GM12878 (cell line): Measurements from ENCODE around the gene EEF1A1. TPM values are rescaled to one million over a fixed set of nuclear protein-coding genes. Genes with fewer than 3 reads are reported as not detected.

Experiments used
- BHLHE40 ChIP-seq, 2 experiments: fragments of 450-650 bp in 1 of 2; IDR thresholded peaks; 2 replicates each; pipeline ENCODE4 v1.6.1; 2011 to 2017; ENCODE audit warnings: low read depth in 2 of 2, borderline replicate concordance in 1 of 2, improper control_type of control experiment in 1 of 2, low read length in 1 of 2, mild to moderate bottlenecking in 1 of 2
- CREM ChIP-seq: IDR thresholded peaks from 2 replicates; pipeline ENCODE4 v1.6.1; 2014; ENCODE audit warnings: antibody characterized with exemption, low read depth
- GATAD2B ChIP-seq: fragments of 450-650 bp; conservative IDR thresholded peaks from 2 replicates; pipeline ENCODE4 v1.6.1; 2017; ENCODE audit warnings: low read depth, mild to moderate bottlenecking, moderate library complexity
- KLF5 ChIP-seq: fragments of 450-650 bp; IDR thresholded peaks from 2 replicates; pipeline ENCODE4 v1.6.1; 2014; ENCODE audit warnings: mild to moderate bottlenecking; ENCODE audit not compliant: partially characterized antibody
- NBN ChIP-seq: fragments of 450-650 bp; IDR thresholded peaks from 2 replicates; pipeline ENCODE4 v1.6.1; 2016
- RB1 ChIP-seq: fragments of 450-650 bp; formaldehyde crosslinking; IDR thresholded peaks from 2 replicates; pipeline ENCODE4 v1.6.1; 2017; ENCODE audit warnings: mild to moderate bottlenecking, borderline replicate concordance
- RUNX3 ChIP-seq: IDR thresholded peaks from 2 replicates; pipeline ENCODE4 v1.6.1; 2012; ENCODE audit warnings: low read length, inconsistent platforms
- ZNF217 ChIP-seq: fragments of 450-650 bp; IDR thresholded peaks from 2 replicates; pipeline ENCODE4 v1.6.1; 2017; ENCODE audit warnings: antibody characterized with exemption, mild to moderate bottlenecking
- polyA plus RNA-seq, 11 experiments: library from polyadenylated mRNA; depleted of rRNA in 4 of 11; unstranded in 6 of 11; stranded (reverse) in 5 of 11; fragments of >200 nt; fragmentation: Nextera tagmentation in 4 of 11; fragmentation: Illumina TruSeq in 1 of 11; extraction: Ambion mirVana in 4 of 11; extraction: Trizol in 1 of 11; gene quantifications; 1 replicate in 1 of 11; 2 replicates in 10 of 11; pipeline versions ENCODE4 v1.2.1 to v1.2.3, GENCODE V29; 2011 to 2016; ENCODE audit warnings: inconsistent platforms in 2 of 11, missing spikeins in 2 of 11, low read depth in 1 of 11
- small RNA-seq: library from RNA; depleted of rRNA; stranded (forward); fragments of <200 nt; gene quantifications from one replicate; pipeline ENCODE3, GENCODE V24; 2014
- total RNA-seq, 4 experiments: library from RNA; depleted of rRNA in 3 of 4; stranded (reverse); fragments of >200 nt in 3 of 4; fragmentation: Illumina TruSeq in 1 of 4; extraction: Trizol in 1 of 4; gene quantifications; 2 replicates each; pipeline versions ENCODE4 v1.2.1 to v1.2.3, GENCODE V29; 2013 to 2021
- TF ChIP-seq, protein P1 (sequence below): IDR thresholded peaks from 2 replicates; pipeline ENCODE4 v1.6.1; 2012; ENCODE audit warnings: improper control_type of control experiment, low read depth, low read length; ENCODE audit not compliant: insufficient replicate concordance
- TF ChIP-seq, protein P2 (sequence below): IDR thresholded peaks from 2 replicates; pipeline ENCODE4 v1.6.1; 2012; ENCODE audit warnings: low read depth, low read length, improper control_type of control experiment
- TF ChIP-seq, protein P3 (sequence below): fragments of 150-350 bp; IDR thresholded peaks from 2 replicates; pipeline ENCODE4 v1.6.1; 2014; ENCODE audit warnings: mild to moderate bottlenecking, low read depth, low read length

The EEF1A1 gene
- total and polyA plus RNA-seq, 10 of the 15 experiments (the other 5 are each of a cell fraction or from before 2014, with no cell fraction given) = 4,214 to 18,090 (median 14,132) TPM

DNA sequence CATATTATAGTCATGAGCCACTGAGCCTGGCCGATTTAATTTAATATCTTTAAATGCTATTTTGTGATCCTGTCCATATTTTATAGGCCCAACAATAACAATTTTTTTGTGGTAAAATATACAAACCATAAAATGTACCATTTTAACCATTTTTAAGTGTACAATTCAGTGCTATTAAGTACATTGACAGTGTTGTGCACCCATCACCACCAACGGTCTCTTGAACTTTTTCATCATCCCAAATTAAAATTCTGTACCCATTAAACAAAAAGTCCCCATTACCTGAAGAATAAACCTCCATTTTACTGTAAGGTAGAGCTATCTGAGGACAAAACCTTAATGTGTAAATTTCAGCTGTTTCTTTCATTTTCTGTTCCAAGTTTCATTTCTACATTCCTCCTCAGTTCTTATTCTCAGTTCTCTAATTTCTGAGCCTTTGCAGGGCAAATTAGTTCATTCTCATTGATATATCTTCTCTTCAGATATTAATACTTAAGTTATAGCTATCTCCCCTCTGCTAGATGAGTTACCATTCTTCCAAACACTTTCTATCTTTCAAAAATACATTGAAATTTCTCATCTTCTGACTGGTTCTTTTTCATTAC, 49.0 kb downstream of the EEF1A1 start (continued):
- TF ChIP-seq, protein P1, sequence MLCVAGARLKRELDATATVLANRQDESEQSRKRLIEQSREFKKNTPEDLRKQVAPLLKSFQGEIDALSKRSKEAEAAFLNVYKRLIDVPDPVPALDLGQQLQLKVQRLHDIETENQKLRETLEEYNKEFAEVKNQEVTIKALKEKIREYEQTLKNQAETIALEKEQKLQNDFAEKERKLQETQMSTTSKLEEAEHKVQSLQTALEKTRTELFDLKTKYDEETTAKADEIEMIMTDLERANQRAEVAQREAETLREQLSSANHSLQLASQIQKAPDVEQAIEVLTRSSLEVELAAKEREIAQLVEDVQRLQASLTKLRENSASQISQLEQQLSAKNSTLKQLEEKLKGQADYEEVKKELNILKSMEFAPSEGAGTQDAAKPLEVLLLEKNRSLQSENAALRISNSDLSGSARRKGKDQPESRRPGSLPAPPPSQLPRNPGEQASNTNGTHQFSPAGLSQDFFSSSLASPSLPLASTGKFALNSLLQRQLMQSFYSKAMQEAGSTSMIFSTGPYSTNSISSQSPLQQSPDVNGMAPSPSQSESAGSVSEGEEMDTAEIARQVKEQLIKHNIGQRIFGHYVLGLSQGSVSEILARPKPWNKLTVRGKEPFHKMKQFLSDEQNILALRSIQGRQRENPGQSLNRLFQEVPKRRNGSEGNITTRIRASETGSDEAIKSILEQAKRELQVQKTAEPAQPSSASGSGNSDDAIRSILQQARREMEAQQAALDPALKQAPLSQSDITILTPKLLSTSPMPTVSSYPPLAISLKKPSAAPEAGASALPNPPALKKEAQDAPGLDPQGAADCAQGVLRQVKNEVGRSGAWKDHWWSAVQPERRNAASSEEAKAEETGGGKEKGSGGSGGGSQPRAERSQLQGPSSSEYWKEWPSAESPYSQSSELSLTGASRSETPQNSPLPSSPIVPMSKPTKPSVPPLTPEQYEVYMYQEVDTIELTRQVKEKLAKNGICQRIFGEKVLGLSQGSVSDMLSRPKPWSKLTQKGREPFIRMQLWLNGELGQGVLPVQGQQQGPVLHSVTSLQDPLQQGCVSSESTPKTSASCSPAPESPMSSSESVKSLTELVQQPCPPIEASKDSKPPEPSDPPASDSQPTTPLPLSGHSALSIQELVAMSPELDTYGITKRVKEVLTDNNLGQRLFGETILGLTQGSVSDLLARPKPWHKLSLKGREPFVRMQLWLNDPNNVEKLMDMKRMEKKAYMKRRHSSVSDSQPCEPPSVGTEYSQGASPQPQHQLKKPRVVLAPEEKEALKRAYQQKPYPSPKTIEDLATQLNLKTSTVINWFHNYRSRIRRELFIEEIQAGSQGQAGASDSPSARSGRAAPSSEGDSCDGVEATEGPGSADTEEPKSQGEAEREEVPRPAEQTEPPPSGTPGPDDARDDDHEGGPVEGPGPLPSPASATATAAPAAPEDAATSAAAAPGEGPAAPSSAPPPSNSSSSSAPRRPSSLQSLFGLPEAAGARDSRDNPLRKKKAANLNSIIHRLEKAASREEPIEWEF = peak; percentile 77
- TF ChIP-seq KLF5 (no peak), CREM (peak; percentile 57), NBN (peak; percentile 49; the same call in 1 of the 2 replicates), RUNX3 (peak; percentile 33; the same call in 1 of the 2 replicates), RB1 (0 out of 2 replicates have a peak, but pooled peaks have one; percentile 44), GATAD2B (no peak), ZNF217 (no peak; the same call in 1 of the 2 replicates), BHLHE40 (IDR thresholded peaks at IDR 0.05; ENCODE audit: borderline replicate concordance in 1 of 2, low read depth in 2 of 2, low read length in 1 of 2) (no peak)
- TF ChIP-seq, protein P2, sequence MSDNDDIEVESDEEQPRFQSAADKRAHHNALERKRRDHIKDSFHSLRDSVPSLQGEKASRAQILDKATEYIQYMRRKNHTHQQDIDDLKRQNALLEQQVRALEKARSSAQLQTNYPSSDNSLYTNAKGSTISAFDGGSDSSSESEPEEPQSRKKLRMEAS = no peak
- TF ChIP-seq, protein P3, sequence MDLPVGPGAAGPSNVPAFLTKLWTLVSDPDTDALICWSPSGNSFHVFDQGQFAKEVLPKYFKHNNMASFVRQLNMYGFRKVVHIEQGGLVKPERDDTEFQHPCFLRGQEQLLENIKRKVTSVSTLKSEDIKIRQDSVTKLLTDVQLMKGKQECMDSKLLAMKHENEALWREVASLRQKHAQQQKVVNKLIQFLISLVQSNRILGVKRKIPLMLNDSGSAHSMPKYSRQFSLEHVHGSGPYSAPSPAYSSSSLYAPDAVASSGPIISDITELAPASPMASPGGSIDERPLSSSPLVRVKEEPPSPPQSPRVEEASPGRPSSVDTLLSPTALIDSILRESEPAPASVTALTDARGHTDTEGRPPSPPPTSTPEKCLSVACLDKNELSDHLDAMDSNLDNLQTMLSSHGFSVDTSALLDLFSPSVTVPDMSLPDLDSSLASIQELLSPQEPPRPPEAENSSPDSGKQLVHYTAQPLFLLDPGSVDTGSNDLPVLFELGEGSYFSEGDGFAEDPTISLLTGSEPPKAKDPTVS = no peak
- TF ChIP-seq, all 136 proteins: peak for 24

Small RNAs within 50 kb of the gene (small RNA-seq; reads per million reads assigned to genes)
- not detected for gene AL603910.2
- not detected for gene RN7SL827P

Other genes with a start within 250 kb of the EEF1A1 start
Only the 7 nearest of the 8 such genes appear.
- not detected in 2 replicates for gene DPPA5, start 166.8 kb downstream of the EEF1A1 start, total RNA-seq (2014; rRNA removed)
- gene DPPA5, start 166.8 kb downstream of the EEF1A1 start, total RNA-seq (2014; rRNA removed; fragmentation: Illumina TruSeq; extraction: Trizol) = not detected in 2 replicates
- not detected in 2 replicates for gene DPPA5, start 166.8 kb downstream of the EEF1A1 start, total RNA-seq (2021)
- gene DPPA5, start 166.8 kb downstream of the EEF1A1 start, polyA plus RNA-seq (2011; rRNA removed) = not detected in 2 replicates
- gene DPPA5, start 166.8 kb downstream of the EEF1A1 start, polyA plus RNA-seq (2014; fragmentation: Illumina TruSeq; extraction: Trizol) = not detected in 2 replicates
- not detected for gene DPPA5, start 166.8 kb downstream of the EEF1A1 start, polyA plus RNA-seq (2014; fragmentation: Nextera tagmentation; extraction: Ambion mirVana)
- not detected in 2 replicates for gene DPPA5, start 166.8 kb downstream of the EEF1A1 start, polyA plus RNA-seq (2014; rRNA removed)
- gene DPPA5, start 166.8 kb downstream of the EEF1A1 start, polyA plus RNA-seq (2016; fragmentation: Nextera tagmentation; extraction: Ambion mirVana) = not detected
- gene KHDC3L, start 158.4 kb downstream of the EEF1A1 start, total RNA-seq (2014; rRNA removed) = not detected in 2 replicates
- gene KHDC3L, start 158.4 kb downstream of the EEF1A1 start, total RNA-seq (2014; rRNA removed; fragmentation: Illumina TruSeq; extraction: Trizol) = not detected in 2 replicates
- not detected in 2 replicates for gene KHDC3L, start 158.4 kb downstream of the EEF1A1 start, total RNA-seq (2021)
- gene KHDC3L, start 158.4 kb downstream of the EEF1A1 start, polyA plus RNA-seq (2011; rRNA removed) = not detected in 2 replicates
- gene KHDC3L, start 158.4 kb downstream of the EEF1A1 start, polyA plus RNA-seq (2014; fragmentation: Illumina TruSeq; extraction: Trizol) = not detected in 2 replicates
- not detected for gene KHDC3L, start 158.4 kb downstream of the EEF1A1 start, polyA plus RNA-seq (2014; fragmentation: Nextera tagmentation; extraction: Ambion mirVana)
- gene KHDC3L, start 158.4 kb downstream of the EEF1A1 start, polyA plus RNA-seq (2014; rRNA removed) = not detected in 2 replicates
- gene KHDC3L, start 158.4 kb downstream of the EEF1A1 start, polyA plus RNA-seq (2016; fragmentation: Nextera tagmentation; extraction: Ambion mirVana) = not detected
- not detected in 2 replicates for gene OOEP, start 151.1 kb downstream of the EEF1A1 start, total RNA-seq (2014; rRNA removed)
- not detected in 2 replicates for gene OOEP, start 151.1 kb downstream of the EEF1A1 start, total RNA-seq (2014; rRNA removed; fragmentation: Illumina TruSeq; extraction: Trizol)
- not detected in 2 replicates for gene OOEP, start 151.1 kb downstream of the EEF1A1 start, total RNA-seq (2021)
- 0.08 TPM in 1 of 2 replicates, not detected in the other for gene OOEP, start 151.1 kb downstream of the EEF1A1 start, polyA plus RNA-seq (2011; rRNA removed)
- not detected in 2 replicates for gene OOEP, start 151.1 kb downstream of the EEF1A1 start, polyA plus RNA-seq (2014; fragmentation: Illumina TruSeq; extraction: Trizol)
- not detected for gene OOEP, start 151.1 kb downstream of the EEF1A1 start, polyA plus RNA-seq (2014; fragmentation: Nextera tagmentation; extraction: Ambion mirVana)
- gene OOEP, start 151.1 kb downstream of the EEF1A1 start, polyA plus RNA-seq (2014; rRNA removed) = not detected in 2 replicates
- gene OOEP, start 151.1 kb downstream of the EEF1A1 start, polyA plus RNA-seq (2016; fragmentation: Nextera tagmentation; extraction: Ambion mirVana) = not detected
- gene DDX43, start 126.2 kb downstream of the EEF1A1 start, total RNA-seq (2014; rRNA removed) = not detected in 2 replicates
- gene DDX43, start 126.2 kb downstream of the EEF1A1 start, total RNA-seq (2014; rRNA removed; fragmentation: Illumina TruSeq; extraction: Trizol) = not detected in 2 replicates
- 0.08 TPM in 1 of 2 replicates, not detected in the other for gene DDX43, start 126.2 kb downstream of the EEF1A1 start, total RNA-seq (2021)
- gene DDX43, start 126.2 kb downstream of the EEF1A1 start, polyA plus RNA-seq (2011; rRNA removed) = not detected in 2 replicates
- not detected in 2 replicates for gene DDX43, start 126.2 kb downstream of the EEF1A1 start, polyA plus RNA-seq (2014; fragmentation: Illumina TruSeq; extraction: Trizol)
- gene DDX43, start 126.2 kb downstream of the EEF1A1 start, polyA plus RNA-seq (2014; fragmentation: Nextera tagmentation; extraction: Ambion mirVana) = not detected
- gene DDX43, start 126.2 kb downstream of the EEF1A1 start, polyA plus RNA-seq (2014; rRNA removed) = not detected in 2 replicates
- under 1 TPM in 1 of 2 experiments, not detected in 1; 0.12 TPM for gene DDX43, start 126.2 kb downstream of the EEF1A1 start, polyA plus RNA-seq (2016; fragmentation: Nextera tagmentation; extraction: Ambion mirVana)
- gene CGAS, start 68.7 kb downstream of the EEF1A1 start, total RNA-seq (2014; rRNA removed) = 30.2 and 32.5 TPM in 2 replicates
- 23.5 and 24.9 TPM in 2 replicates for gene CGAS, start 68.7 kb downstream of the EEF1A1 start, total RNA-seq (2014; rRNA removed; fragmentation: Illumina TruSeq; extraction: Trizol)
- gene CGAS, start 68.7 kb downstream of the EEF1A1 start, total RNA-seq (2021) = 25.7 and 25.8 TPM in 2 replicates
- gene CGAS, start 68.7 kb downstream of the EEF1A1 start, polyA plus RNA-seq (2011; rRNA removed) = 15.3 and 23.3 TPM in 2 replicates
- 13.1 and 15.5 TPM in 2 replicates for gene CGAS, start 68.7 kb downstream of the EEF1A1 start, polyA plus RNA-seq (2014; fragmentation: Illumina TruSeq; extraction: Trizol)
- gene CGAS, start 68.7 kb downstream of the EEF1A1 start, polyA plus RNA-seq (2014; fragmentation: Nextera tagmentation; extraction: Ambion mirVana) = 1 to 10 TPM; 4.7 to 7.9 TPM
- 16.9 and 19.9 TPM in 2 replicates for gene CGAS, start 68.7 kb downstream of the EEF1A1 start, polyA plus RNA-seq (2014; rRNA removed)
- 10 to 100 TPM; 24.2 to 25.5 TPM for gene CGAS, start 68.7 kb downstream of the EEF1A1 start, polyA plus RNA-seq (2016; fragmentation: Nextera tagmentation; extraction: Ambion mirVana)
- gene MTO1, start 59.3 kb downstream of the EEF1A1 start, total RNA-seq (2014; rRNA removed) = 40.4 and 41.8 TPM in 2 replicates
- gene MTO1, start 59.3 kb downstream of the EEF1A1 start, total RNA-seq (2014; rRNA removed; fragmentation: Illumina TruSeq; extraction: Trizol) = 35.2 and 40.8 TPM in 2 replicates
- 30.2 and 30.7 TPM in 2 replicates for gene MTO1, start 59.3 kb downstream of the EEF1A1 start, total RNA-seq (2021)
- gene MTO1, start 59.3 kb downstream of the EEF1A1 start, polyA plus RNA-seq (2011; rRNA removed) = 35.5 and 42.0 TPM in 2 replicates
- 29.4 and 38.0 TPM in 2 replicates for gene MTO1, start 59.3 kb downstream of the EEF1A1 start, polyA plus RNA-seq (2014; fragmentation: Illumina TruSeq; extraction: Trizol)
- gene MTO1, start 59.3 kb downstream of the EEF1A1 start, polyA plus RNA-seq (2014; fragmentation: Nextera tagmentation; extraction: Ambion mirVana) = 10 to 100 TPM; 24.8 to 28.0 TPM
- gene MTO1, start 59.3 kb downstream of the EEF1A1 start, polyA plus RNA-seq (2014; rRNA removed) = 25.5 and 26.4 TPM in 2 replicates
- 10 to 100 TPM; 45.1 to 53.6 TPM for gene MTO1, start 59.3 kb downstream of the EEF1A1 start, polyA plus RNA-seq (2016; fragmentation: Nextera tagmentation; extraction: Ambion mirVana)
- gene SLC17A5, start 133.0 kb upstream of the EEF1A1 start, total RNA-seq (2014; rRNA removed) = 6.6 and 6.9 TPM in 2 replicates
- 5.9 TPM in 2 replicates for gene SLC17A5, start 133.0 kb upstream of the EEF1A1 start, total RNA-seq (2014; rRNA removed; fragmentation: Illumina TruSeq; extraction: Trizol)
- gene SLC17A5, start 133.0 kb upstream of the EEF1A1 start, total RNA-seq (2021) = 4.4 and 5.2 TPM in 2 replicates
- 4.4 and 5.0 TPM in 2 replicates for gene SLC17A5, start 133.0 kb upstream of the EEF1A1 start, polyA plus RNA-seq (2011; rRNA removed)
- 4.8 and 5.2 TPM in 2 replicates for gene SLC17A5, start 133.0 kb upstream of the EEF1A1 start, polyA plus RNA-seq (2014; fragmentation: Illumina TruSeq; extraction: Trizol)
- gene SLC17A5, start 133.0 kb upstream of the EEF1A1 start, polyA plus RNA-seq (2014; fragmentation: Nextera tagmentation; extraction: Ambion mirVana) = 1 to 10 TPM; 2.3 to 2.7 TPM
- 3.7 and 3.8 TPM in 2 replicates for gene SLC17A5, start 133.0 kb upstream of the EEF1A1 start, polyA plus RNA-seq (2014; rRNA removed)
- gene SLC17A5, start 133.0 kb upstream of the EEF1A1 start, polyA plus RNA-seq (2016; fragmentation: Nextera tagmentation; extraction: Ambion mirVana) = 1 to 10 TPM; 6.5 to 7.2 TPM